AG04449 (cell line): Measurements from ENCODE around the gene ANGEL2.
"Not testable (repeated sequence)": the region's sequence is repeated elsewhere in the genome, so short reads cannot be mapped to it uniquely, and the experiment has no call there.

Experiments
- CTCF ChIA-PET: fragments of 350-600 bp; formaldehyde crosslinking; extraction: SDS; loops from one replicate; lab custom pipeline; 2021; ENCODE audit warnings: antibody characterized with exemption; lab: Yijun Ruan, JAX
- POLR2A ChIA-PET: fragments of 400-600, 350-600 bp; formaldehyde crosslinking; extraction: SDS; loops from one replicate; lab custom pipeline; 2020; ENCODE audit warnings: antibody characterized with exemption, inconsistent platforms; lab: Yijun Ruan, JAX
- DNase-seq: peaks from one replicate; pipeline ENCODE4 v3.0.0-alpha.2; 2010; ENCODE audit warnings: low read depth, low spot score
- H3K4me3 ChIP-seq: 2 replicates; pipeline ENCODE4 v1.5.1; 2011; ENCODE audit warnings: low read depth, mild to moderate bottlenecking, control low read depth, low read length
- TF ChIP-seq, protein P1 (sequence below): IDR thresholded peaks from one replicate; pipeline ENCODE4 v1.5.1; 2011; ENCODE audit warnings: mild to moderate bottlenecking, moderate library complexity, low read length, control low read depth, inconsistent platforms; ENCODE audit not compliant: insufficient read depth; ENCODE audit errors: missing control alignments

ANGEL2 gene

DNA sequence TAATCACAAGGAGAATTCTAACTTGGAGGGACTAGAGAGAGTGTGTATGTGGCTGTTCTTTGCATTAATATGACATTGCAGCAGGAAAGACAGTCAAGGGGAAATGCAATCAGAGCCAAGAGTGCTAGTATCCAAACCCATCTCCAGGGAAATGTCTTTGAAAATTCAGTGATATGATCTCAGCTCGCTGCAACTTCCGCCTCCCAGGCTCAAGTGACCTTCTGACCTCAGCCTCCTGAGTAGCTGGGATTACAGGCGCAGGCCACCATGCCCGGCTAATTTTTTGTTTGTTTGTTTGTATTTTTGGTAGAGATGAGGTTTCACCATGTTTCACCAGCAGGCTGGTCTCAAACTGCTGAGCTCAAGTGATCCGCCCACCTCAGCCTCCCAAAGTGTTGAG lies 49.1 kb downstream of the ANGEL2 start:
- CTCF ChIA-PET = interaction anchor here (1.0 to 4.0 kb wide), 8 partner anchors 8 to 36 kb away, joined by 3 to 32 read pairs (median 10); no protein-coding TSS in a partner anchor
- POLR2A ChIA-PET = no interaction called here
- DNase-seq = no peak
- TF ChIP-seq, protein P1, sequence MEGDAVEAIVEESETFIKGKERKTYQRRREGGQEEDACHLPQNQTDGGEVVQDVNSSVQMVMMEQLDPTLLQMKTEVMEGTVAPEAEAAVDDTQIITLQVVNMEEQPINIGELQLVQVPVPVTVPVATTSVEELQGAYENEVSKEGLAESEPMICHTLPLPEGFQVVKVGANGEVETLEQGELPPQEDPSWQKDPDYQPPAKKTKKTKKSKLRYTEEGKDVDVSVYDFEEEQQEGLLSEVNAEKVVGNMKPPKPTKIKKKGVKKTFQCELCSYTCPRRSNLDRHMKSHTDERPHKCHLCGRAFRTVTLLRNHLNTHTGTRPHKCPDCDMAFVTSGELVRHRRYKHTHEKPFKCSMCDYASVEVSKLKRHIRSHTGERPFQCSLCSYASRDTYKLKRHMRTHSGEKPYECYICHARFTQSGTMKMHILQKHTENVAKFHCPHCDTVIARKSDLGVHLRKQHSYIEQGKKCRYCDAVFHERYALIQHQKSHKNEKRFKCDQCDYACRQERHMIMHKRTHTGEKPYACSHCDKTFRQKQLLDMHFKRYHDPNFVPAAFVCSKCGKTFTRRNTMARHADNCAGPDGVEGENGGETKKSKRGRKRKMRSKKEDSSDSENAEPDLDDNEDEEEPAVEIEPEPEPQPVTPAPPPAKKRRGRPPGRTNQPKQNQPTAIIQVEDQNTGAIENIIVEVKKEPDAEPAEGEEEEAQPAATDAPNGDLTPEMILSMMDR = no peak
- no peak overlapping the region for H3K4me3 ChIP-seq

DNA sequence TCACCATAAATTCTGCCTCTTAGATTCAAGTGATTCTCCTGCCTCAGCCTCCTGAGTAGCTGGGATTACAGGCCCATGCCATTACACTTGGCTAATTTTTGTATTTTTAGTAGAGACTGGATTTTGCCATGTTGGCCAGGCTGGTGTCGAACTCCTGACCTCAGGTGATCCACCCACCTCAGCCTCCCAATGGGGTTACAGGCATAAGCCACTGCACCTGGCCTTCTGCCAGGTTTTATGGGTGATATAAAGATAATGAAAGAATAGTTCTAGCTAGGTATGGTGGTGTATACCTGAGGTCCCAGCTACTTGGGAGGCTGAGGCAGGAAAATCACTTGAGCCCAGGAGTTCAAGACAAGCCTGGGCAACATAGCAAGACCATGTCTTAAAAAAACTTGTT lies 50.7 kb downstream of the ANGEL2 start:
- DNase-seq, POLR2A ChIA-PET, H3K4me3 ChIP-seq: not testable (repeated sequence)
- CTCF ChIA-PET = interaction anchor here (1.4 to 4.0 kb wide), 2 partner anchors 11 to 26 kb away, joined by 3 to 32 read pairs; no protein-coding TSS in a partner anchor

DNA sequence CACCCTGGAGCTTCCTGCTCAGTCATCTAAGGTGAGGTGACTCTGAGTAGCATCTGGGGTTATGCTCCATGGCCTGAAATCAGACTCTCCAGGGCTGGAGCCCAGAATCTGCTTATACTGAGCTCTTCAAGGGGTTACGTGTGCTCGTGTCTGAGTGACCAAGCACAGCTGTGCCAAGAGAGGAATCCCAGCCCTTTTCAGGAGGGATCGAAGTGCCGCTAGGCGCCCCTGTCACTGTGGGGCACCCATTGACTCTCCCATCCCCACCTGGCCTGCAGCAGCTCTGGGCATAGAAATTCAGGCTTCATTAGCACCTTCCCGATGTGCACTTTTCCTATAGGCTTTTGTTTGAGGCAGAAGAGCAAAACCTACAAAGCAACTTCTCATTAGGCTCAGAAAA lies 51.6 kb downstream of the ANGEL2 start:
- TF ChIP-seq, protein P1 = no peak
- no peak overlapping the region for H3K4me3 ChIP-seq
- ChIA-PET CTCF (interaction anchor here (1.4 kb wide), 1 partner anchor 25 kb away, joined by 3 read pairs; no protein-coding TSS in a partner anchor), POLR2A (no interaction called here)
- no peak for DNase-seq

DNA sequence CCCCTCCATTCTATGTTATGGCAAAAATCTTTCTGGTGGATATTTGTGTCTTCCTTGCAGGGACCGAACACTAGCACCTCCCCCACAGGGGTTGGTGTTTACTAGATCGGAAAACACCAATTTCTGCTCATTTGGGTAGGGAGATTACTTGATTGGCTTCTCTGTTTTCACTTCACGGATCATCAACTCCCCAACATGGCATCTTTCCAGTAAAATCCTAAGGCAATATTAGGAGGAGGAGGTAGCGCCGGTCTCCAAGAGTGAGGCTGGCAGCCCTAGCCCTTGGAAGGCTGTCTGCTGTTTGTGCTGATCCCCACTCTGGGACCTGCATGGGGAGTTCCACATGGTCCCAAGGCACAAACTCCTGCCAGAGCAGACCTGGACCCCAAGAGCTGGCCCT lies 53.2 kb downstream of the ANGEL2 start:
- TF ChIP-seq, protein P1 = no peak
- H3K4me3 ChIP-seq = no peak overlapping the region
- CTCF ChIA-PET = no interaction called here
- DNase-seq = no peak
- POLR2A ChIA-PET = no interaction called here

DNA sequence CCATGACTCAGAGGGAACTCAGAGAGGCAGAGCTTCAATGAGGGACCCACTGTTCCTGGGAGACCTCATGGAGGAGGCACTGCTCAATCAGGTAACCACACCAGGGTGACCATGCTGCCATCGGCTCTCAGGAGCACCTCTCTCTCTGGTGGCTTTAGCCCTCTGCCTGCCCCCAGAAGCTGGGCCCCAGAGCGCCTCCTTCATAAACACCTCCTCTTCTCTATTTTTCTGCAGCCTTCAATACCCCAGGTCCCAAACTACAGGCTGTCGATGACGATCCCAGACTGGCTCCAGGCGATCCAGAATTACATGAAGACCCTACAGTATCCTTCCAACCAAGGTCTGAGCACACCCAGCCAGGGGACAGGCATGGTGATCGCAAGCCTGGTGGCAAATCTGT lies 54.7 kb downstream of the ANGEL2 start:
- H3K4me3 ChIP-seq = no peak overlapping the region
- TF ChIP-seq, protein P1 = no peak
- POLR2A ChIA-PET = no interaction called here
- no peak for DNase-seq
- CTCF ChIA-PET = interaction anchor here (1.3 to 1.5 kb wide), 2 partner anchors 10 to 34 kb away, joined by 3 to 4 read pairs; partner anchors contain the start of gene VASH2

DNA sequence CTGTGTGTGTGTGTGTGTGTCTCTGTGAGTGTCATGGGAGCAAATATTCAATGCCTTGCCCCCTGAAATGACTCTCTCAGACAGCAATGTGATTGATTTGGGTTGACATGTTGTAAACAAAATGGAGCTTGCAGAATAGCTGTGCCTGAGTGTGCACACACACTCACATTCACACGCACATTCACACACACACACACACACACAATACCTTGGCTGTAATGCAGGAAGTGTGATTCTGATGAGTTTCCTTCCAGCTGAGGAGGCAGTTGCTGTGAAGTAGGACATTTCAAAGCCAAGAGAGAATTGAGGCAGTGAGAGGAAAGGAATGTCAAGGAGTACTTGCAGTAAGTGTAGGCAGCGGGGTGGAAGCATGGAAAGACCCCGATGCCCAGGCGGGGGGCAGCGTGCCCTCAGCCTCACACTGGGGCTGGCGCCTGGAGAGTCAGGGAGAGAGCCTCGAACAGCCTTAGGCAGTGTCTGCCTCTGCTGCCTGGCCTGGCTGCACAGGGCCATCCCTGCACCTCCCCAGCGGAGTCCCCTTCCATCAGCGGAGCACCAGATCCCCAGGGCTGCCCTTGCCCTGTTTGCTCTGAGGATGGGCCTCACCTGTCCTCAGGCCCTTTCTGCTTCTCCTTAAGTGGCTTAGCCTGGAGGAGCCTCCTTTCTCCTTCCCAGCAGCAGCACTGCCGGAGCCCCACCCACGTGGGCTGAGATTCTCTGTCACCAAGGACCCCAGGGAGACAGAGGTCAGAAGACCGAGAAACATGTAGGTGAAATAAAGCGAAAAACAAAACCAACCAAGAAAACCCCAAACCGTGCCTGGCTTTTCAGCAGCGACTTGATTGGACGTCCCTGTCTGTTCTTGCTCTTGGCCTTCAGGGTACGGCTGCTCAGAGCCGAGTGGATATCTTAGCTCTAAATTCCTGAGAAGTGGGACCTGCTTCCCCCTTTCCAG lies 56.1 kb downstream of the ANGEL2 start:
- TF ChIP-seq, protein P1 = no peak
- no peak overlapping the region for H3K4me3 ChIP-seq
- ChIA-PET CTCF (interaction anchor here (1.5 to 3.8 kb wide), 2 partner anchors 8 to 9 kb away, joined by 3 to 25 read pairs; partner anchors contain the start of gene VASH2), POLR2A (no interaction called here)
- DNase-seq = no peak
